Neural cell (in vitro differentiated cells): ENCODE measurements around the gene ZNF43. TPM values are rescaled to one million over a fixed set of nuclear protein-coding genes. Genes with fewer than 3 reads are reported as not detected.
"Not testable (repeated sequence)": the region's sequence is repeated elsewhere in the genome, so short reads cannot be mapped to it uniquely, and the experiment has no call there.

Experiments used
- H2AFZ ChIP-seq: fragments of 200-600, 300-800 bp; sonication (generic), shearing (Covaris generic); 2 replicates; pipeline ENCODE4 v1.6.0; 2014; ENCODE audit warnings: low read depth, mild to moderate bottlenecking, antibody characterized with exemption, low read length, moderate library complexity
- H3F3A ChIP-seq: fragments of 200-600 bp; shearing (Covaris generic); 2 replicates; pipeline ENCODE4 v1.6.1; 2016; ENCODE audit warnings: mild to moderate bottlenecking, moderate library complexity, mixed read lengths, antibody characterized with exemption, low read length; ENCODE audit not compliant: insufficient read depth, poor library complexity, severe bottlenecking
- H3K27ac ChIP-seq: fragments of 200-600, 300-800 bp; sonication (generic), shearing (Covaris generic); 2 replicates; pipeline ENCODE4 v1.5.1; 2014; ENCODE audit warnings: mild to moderate bottlenecking, low read length, moderate library complexity
- H3K27me3 ChIP-seq: fragments of 300-800, 200-600 bp; sonication (generic), shearing (Covaris generic); 2 replicates; pipeline ENCODE4 v1.6.0; 2014; ENCODE audit warnings: mild to moderate bottlenecking, low read depth, low read length, moderate library complexity; ENCODE audit not compliant: insufficient read depth
- H3K36me3 ChIP-seq: fragments of 300-800, 200-600 bp; sonication (generic), shearing (Covaris generic); 2 replicates; pipeline ENCODE4 v1.5.1; 2014; ENCODE audit warnings: mild to moderate bottlenecking, antibody characterized with exemption, low read length, moderate library complexity; ENCODE audit not compliant: insufficient read depth
- H3K4me2 ChIP-seq: fragments of 300-800, 200-600 bp; sonication (generic), shearing (Covaris generic); 2 replicates; pipeline ENCODE4 v1.6.0; 2014; ENCODE audit warnings: mild to moderate bottlenecking, low read length
- H3K4me3 ChIP-seq: fragments of 300-800, 200-600 bp; sonication (generic), shearing (Covaris generic); 2 replicates; pipeline ENCODE4 v1.5.1; 2014; ENCODE audit warnings: mild to moderate bottlenecking, low read length, moderate library complexity
- H3K79me2 ChIP-seq: fragments of 200-600 bp; shearing (Covaris generic); replicated peaks from 2 replicates; pipeline ENCODE4 v1.6.0; 2014; ENCODE audit warnings: mild to moderate bottlenecking, low read length, moderate library complexity; ENCODE audit not compliant: insufficient read depth
- H3K9ac ChIP-seq: fragments of 300-800, 200-600 bp; sonication (generic), shearing (Covaris generic); 2 replicates; pipeline ENCODE4 v1.6.1; 2016; ENCODE audit warnings: mild to moderate bottlenecking, low read length, mixed read lengths
- H3K9me2 ChIP-seq: fragments of 200-600 bp; shearing (Covaris generic); 2 replicates; pipeline ENCODE4 v1.6.1; 2016; ENCODE audit warnings: mild to moderate bottlenecking, low read length, mixed read lengths; ENCODE audit not compliant: insufficient read depth
- H3K9me3 ChIP-seq: fragments of 200-600, 300-800 bp; sonication (generic), shearing (Covaris generic); 2 replicates; pipeline ENCODE4 v1.6.1; 2016; ENCODE audit warnings: mild to moderate bottlenecking, mixed run types, low read length, moderate library complexity, mixed read lengths
- H4K20me1 ChIP-seq: fragments of 200-600 bp; shearing (Covaris generic); 2 replicates; pipeline ENCODE4 v1.6.1; 2016; ENCODE audit warnings: mild to moderate bottlenecking, mixed run types; ENCODE audit not compliant: insufficient read depth
- EP300 ChIP-seq: fragments of 450-650 bp; conservative IDR thresholded peaks from 2 replicates; pipeline ENCODE4 v1.6.1; 2014; ENCODE audit warnings: antibody characterized with exemption, mild to moderate bottlenecking, moderate library complexity; ENCODE audit not compliant: poor library complexity, severe bottlenecking
- EZH2 ChIP-seq: fragments of 200-600, 300-800 bp; shearing (Covaris generic), sonication (generic); IDR thresholded peaks from 2 replicates; pipeline ENCODE4 v1.6.1; 2014; ENCODE audit warnings: antibody characterized with exemption, low read length, borderline replicate concordance, mild to moderate bottlenecking; ENCODE audit not compliant: insufficient read depth, poor library complexity, severe bottlenecking
- MXI1 ChIP-seq: fragments of 450-650 bp; conservative IDR thresholded peaks from 2 replicates; pipeline ENCODE4 v1.6.1; 2014; ENCODE audit warnings: antibody characterized with exemption, mild to moderate bottlenecking; ENCODE audit not compliant: poor library complexity, severe bottlenecking
- POLR2AphosphoS5 ChIP-seq: IDR thresholded peaks from 2 replicates; pipeline ENCODE4 v1.6.1; 2012
- RAD21 ChIP-seq: fragments of 450-650 bp; conservative IDR thresholded peaks from 2 replicates; pipeline ENCODE4 v1.6.1; 2014; ENCODE audit warnings: antibody characterized with exemption, mild to moderate bottlenecking, moderate library complexity
- SMC3 ChIP-seq: fragments of 450-650 bp; conservative IDR thresholded peaks from 2 replicates; pipeline ENCODE4 v1.6.1; 2014; ENCODE audit warnings: antibody characterized with exemption, mild to moderate bottlenecking, moderate library complexity; ENCODE audit not compliant: poor library complexity
- TAF1 ChIP-seq: IDR thresholded peaks from 2 replicates; pipeline ENCODE4 v1.6.1; 2012; ENCODE audit warnings: low read depth
- polyA plus RNA-seq: library from polyadenylated mRNA; depleted of rRNA; stranded (reverse); fragments of >200 nt; gene quantifications from 2 replicates; pipeline ENCODE4 v1.2.3, GENCODE V29; 2014
- TF ChIP-seq, protein P1 (sequence below): fragments of 450-650 bp; IDR thresholded peaks from 2 replicates; pipeline ENCODE4 v1.5.1; 2014; ENCODE audit warnings: antibody characterized with exemption, mild to moderate bottlenecking, moderate library complexity; ENCODE audit not compliant: poor library complexity, severe bottlenecking
- TF ChIP-seq, protein P2 (sequence below): IDR thresholded peaks from 2 replicates; pipeline ENCODE4 v1.6.1; 2012; ENCODE audit warnings: borderline replicate concordance

Gene ZNF43
- polyA plus RNA-seq, 1 donor from 2014 or later = 18.1 TPM

DNA sequence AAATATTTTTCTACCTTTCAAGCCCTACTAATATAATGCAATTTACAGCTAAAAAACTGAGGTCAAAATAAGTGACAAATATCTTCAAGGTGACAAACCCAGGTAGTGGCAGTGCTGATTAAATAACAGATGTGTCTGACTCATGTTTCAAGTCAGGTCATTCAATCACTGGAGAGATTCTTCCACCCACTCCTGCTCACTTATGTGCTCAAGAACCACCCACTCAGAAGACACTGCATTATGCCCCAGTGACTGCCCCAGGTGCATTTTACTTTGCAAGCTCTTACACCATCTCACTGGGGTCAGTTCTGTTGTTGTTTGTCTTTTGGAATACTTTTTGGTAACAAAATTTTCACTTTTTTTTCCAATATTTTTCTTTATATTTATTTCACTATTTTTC, 70.8 kb downstream of the ZNF43 start:
- Histone ChIP-seq H4K20me1 (no peaks in the 10 kb centered on the region), H3K9me3 (no peaks in the 10 kb centered on the region), H3K4me2 (no peak overlapping the region), H3K9me2 (no peaks in the 10 kb centered on the region), H3K79me2 (peaks cover 21% of the 10 kb centered on the region), H3K4me3 (no peak overlapping the region), H2AFZ (no peak overlapping the region), H3F3A (no peaks in the 10 kb centered on the region), H3K27me3 (no peaks in the 10 kb centered on the region), H3K27ac (no peak overlapping the region), H3K9ac (no peak overlapping the region), H3K36me3 (peaks cover 5% of the 10 kb centered on the region)
- no peak for TF ChIP-seq SMC3
- TF ChIP-seq, protein P1, sequence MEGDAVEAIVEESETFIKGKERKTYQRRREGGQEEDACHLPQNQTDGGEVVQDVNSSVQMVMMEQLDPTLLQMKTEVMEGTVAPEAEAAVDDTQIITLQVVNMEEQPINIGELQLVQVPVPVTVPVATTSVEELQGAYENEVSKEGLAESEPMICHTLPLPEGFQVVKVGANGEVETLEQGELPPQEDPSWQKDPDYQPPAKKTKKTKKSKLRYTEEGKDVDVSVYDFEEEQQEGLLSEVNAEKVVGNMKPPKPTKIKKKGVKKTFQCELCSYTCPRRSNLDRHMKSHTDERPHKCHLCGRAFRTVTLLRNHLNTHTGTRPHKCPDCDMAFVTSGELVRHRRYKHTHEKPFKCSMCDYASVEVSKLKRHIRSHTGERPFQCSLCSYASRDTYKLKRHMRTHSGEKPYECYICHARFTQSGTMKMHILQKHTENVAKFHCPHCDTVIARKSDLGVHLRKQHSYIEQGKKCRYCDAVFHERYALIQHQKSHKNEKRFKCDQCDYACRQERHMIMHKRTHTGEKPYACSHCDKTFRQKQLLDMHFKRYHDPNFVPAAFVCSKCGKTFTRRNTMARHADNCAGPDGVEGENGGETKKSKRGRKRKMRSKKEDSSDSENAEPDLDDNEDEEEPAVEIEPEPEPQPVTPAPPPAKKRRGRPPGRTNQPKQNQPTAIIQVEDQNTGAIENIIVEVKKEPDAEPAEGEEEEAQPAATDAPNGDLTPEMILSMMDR = no peak
- no peak for TF ChIP-seq EP300
- no peak for TF ChIP-seq POLR2AphosphoS5
- TF ChIP-seq EZH2 = no peak
- TF ChIP-seq, protein P2, sequence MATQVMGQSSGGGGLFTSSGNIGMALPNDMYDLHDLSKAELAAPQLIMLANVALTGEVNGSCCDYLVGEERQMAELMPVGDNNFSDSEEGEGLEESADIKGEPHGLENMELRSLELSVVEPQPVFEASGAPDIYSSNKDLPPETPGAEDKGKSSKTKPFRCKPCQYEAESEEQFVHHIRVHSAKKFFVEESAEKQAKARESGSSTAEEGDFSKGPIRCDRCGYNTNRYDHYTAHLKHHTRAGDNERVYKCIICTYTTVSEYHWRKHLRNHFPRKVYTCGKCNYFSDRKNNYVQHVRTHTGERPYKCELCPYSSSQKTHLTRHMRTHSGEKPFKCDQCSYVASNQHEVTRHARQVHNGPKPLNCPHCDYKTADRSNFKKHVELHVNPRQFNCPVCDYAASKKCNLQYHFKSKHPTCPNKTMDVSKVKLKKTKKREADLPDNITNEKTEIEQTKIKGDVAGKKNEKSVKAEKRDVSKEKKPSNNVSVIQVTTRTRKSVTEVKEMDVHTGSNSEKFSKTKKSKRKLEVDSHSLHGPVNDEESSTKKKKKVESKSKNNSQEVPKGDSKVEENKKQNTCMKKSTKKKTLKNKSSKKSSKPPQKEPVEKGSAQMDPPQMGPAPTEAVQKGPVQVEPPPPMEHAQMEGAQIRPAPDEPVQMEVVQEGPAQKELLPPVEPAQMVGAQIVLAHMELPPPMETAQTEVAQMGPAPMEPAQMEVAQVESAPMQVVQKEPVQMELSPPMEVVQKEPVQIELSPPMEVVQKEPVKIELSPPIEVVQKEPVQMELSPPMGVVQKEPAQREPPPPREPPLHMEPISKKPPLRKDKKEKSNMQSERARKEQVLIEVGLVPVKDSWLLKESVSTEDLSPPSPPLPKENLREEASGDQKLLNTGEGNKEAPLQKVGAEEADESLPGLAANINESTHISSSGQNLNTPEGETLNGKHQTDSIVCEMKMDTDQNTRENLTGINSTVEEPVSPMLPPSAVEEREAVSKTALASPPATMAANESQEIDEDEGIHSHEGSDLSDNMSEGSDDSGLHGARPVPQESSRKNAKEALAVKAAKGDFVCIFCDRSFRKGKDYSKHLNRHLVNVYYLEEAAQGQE = no peak
- TF ChIP-seq MXI1 = no peak
- TF ChIP-seq RAD21 = no peak
- no peak for TF ChIP-seq TAF1

DNA sequence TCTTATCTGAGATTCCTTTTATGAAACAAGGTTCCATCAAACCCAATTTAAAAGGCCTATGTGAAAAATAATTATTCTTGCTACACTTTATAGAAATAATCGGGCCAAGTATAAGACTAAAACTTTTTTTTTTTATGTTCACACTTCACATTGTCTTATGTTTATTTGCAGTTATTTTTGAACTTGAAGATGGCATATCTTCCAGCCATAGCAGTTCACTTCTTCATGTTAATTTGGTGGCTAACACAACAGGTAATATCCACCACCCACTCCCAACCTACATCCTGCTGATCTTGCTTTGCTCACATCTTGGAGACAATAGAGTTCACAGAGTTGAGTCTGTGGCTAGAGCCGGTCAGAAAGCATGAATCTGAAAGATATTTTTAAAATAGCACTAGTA, 74.4 kb downstream of the ZNF43 start:
- not testable (repeated sequence) for H3K4me3 ChIP-seq, H3K9me2 ChIP-seq, H3K9ac ChIP-seq, H3K36me3 ChIP-seq, H3K9me3 ChIP-seq, H3F3A ChIP-seq, H4K20me1 ChIP-seq, H3K27ac ChIP-seq, H3K4me2 ChIP-seq, H3K27me3 ChIP-seq, H2AFZ ChIP-seq
- peaks cover 26% of the 10 kb centered on the region for H3K79me2 ChIP-seq

DNA sequence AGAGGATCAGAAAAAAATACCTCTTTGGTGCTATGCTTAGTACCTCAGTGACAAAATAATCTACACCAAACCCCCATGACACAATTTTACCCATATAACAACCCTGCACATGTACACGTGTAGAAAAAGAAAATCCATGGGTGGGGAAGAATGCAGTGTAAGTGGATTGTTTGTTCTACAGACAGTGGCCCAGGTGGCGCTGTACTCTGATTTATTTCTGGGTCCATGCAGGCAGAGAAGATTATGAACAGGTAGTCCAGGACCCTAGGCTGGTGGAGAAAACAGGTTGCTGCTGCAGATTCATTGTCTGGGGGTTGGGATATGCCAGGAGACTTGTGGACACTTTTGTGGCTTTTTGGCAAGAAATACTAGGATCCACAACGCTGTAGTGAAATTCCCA, 77.7 kb downstream of the ZNF43 start:
- H3K36me3 ChIP-seq = no peaks in the 10 kb centered on the region
- no peak overlapping the region for H2AFZ ChIP-seq
- TF ChIP-seq, protein P2 = no peak
- TF ChIP-seq POLR2AphosphoS5 (no peak), RAD21 (no peak), SMC3 (no peak), MXI1 (no peak), EP300 (no peak), TAF1 (no peak), EZH2 (no peak)
- TF ChIP-seq, protein P1 = no peak
- H3K27ac ChIP-seq = no peak overlapping the region
- H4K20me1 ChIP-seq = no peaks in the 10 kb centered on the region
- H3K79me2 ChIP-seq = peaks cover 11% of the 10 kb centered on the region
- no peaks in the 10 kb centered on the region for H3F3A ChIP-seq
- no peak overlapping the region for H3K4me2 ChIP-seq
- H3K4me3 ChIP-seq = no peak overlapping the region
- no peaks in the 10 kb centered on the region for H3K9me3 ChIP-seq
- no peaks in the 10 kb centered on the region for H3K27me3 ChIP-seq
- no peak overlapping the region for H3K9ac ChIP-seq
- H3K9me2 ChIP-seq = no peaks in the 10 kb centered on the region
